Uterus (tissue), 4 donors: ENCODE data around the gene DMRTC2. TPM values are rescaled to one million over a fixed set of nuclear protein-coding genes. Genes with fewer than 3 reads are reported as not detected.

ENCODE experiments used
- DNase-seq, 2 donors: peaks; one replicate each; pipeline ENCODE4 v3.0.0-alpha.2; 2019 to 2020
- H3K27ac ChIP-seq, 2 donors: fragments of 200-600 bp; sonication (generic); 1 replicate in 1 of 2; 2 replicates in 1 of 2; pipeline ENCODE4 v1.5.1; 2016 to 2018
- H3K27me3 ChIP-seq, 2 donors: fragments of 200-600 bp; sonication (generic); one replicate each; pipeline ENCODE4 v1.5.1; 2018 to 2019; ENCODE audit warnings: control low read depth in 1 of 2
- H3K36me3 ChIP-seq, 2 donors: fragments of 200-600 bp; sonication (generic); one replicate each; pipeline ENCODE4 v1.5.1; 2019; ENCODE audit warnings: control low read depth in 1 of 2
- H3K4me1 ChIP-seq, 2 donors: fragments of 200-600 bp; sonication (generic); one replicate each; pipeline ENCODE4 v1.5.1; 2018 to 2019; ENCODE audit warnings: control low read depth in 1 of 2
- H3K4me3 ChIP-seq, 2 donors: fragments of 200-600 bp; sonication (generic); 1 replicate in 1 of 2; 2 replicates in 1 of 2; pipeline ENCODE4 v1.5.1; 2018 to 2019; ENCODE audit warnings: mild to moderate bottlenecking in 1 of 2
- H3K9me3 ChIP-seq, 2 donors: fragments of 200-600 bp; sonication (generic); one replicate each; pipeline ENCODE4 v1.5.1; 2019; ENCODE audit warnings: control low read depth in 1 of 2
- POLR2A ChIP-seq, 2 donors: fragments of 450-650 bp; IDR thresholded peaks; one replicate each; pipeline ENCODE4 v1.6.1; 2016; ENCODE audit warnings: antibody characterized with exemption in 2 of 2, mild to moderate bottlenecking in 1 of 2, moderate library complexity in 1 of 2
- intact Hi-C: fragments of 100-400 bp; cut with DNase I; formaldehyde crosslinking; loops from one replicate; pipeline ENCODE4 v1.15.1; 2023; ENCODE audit warnings: low total_unique reads
- total RNA-seq, 4 donors: library from RNA; depleted of rRNA in 3 of 4; stranded (reverse); fragments of >200 nt in 3 of 4; gene quantifications; one replicate each; pipeline versions ENCODE4 v1.1.0 to v1.2.4, GENCODE V29; 2014 to 2023
- TF ChIP-seq, protein P1 (sequence below), 4 experiments: fragments of 200-600 bp in 2 of 4; fragments of 450-650 bp in 2 of 4; sonication (generic) in 2 of 4; IDR thresholded peaks; one replicate each; pipeline ENCODE4 v1.5.1; 2016 to 2019; ENCODE audit warnings: antibody characterized with exemption in 4 of 4, mild to moderate bottlenecking in 2 of 4, moderate library complexity in 1 of 4
- donor health status: DM: yes; HTN: yes; CAD: no.

The DMRTC2 gene
- under 1 TPM in 1 of 4 donors, not detected in 3; 0.14 TPM for total RNA-seq

DNA sequence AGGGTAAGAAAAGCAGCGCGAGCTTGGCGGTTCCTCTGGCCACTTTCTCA lies at the start of gene DMRTC2:
TSS of gene DMRTC2 (plus strand) at position 42 of the 50 bp plus-strand sequence. CDS start 2,387 bp downstream, outside the sequence.
- Histone ChIP-seq H3K4me1 (no peaks in the 10 kb centered on the region), H3K36me3 (no peaks in the 10 kb centered on the region), H3K27ac (no peak within 1 kb of the TSS), H3K4me3 (no peak within 1 kb of the TSS), H3K9me3 (no peaks in the 10 kb centered on the region), H3K27me3 (no peaks in the 10 kb centered on the region)
- TF ChIP-seq POLR2A (IDR thresholded peaks at IDR 0.05) = no peak
- TF ChIP-seq, protein P1, sequence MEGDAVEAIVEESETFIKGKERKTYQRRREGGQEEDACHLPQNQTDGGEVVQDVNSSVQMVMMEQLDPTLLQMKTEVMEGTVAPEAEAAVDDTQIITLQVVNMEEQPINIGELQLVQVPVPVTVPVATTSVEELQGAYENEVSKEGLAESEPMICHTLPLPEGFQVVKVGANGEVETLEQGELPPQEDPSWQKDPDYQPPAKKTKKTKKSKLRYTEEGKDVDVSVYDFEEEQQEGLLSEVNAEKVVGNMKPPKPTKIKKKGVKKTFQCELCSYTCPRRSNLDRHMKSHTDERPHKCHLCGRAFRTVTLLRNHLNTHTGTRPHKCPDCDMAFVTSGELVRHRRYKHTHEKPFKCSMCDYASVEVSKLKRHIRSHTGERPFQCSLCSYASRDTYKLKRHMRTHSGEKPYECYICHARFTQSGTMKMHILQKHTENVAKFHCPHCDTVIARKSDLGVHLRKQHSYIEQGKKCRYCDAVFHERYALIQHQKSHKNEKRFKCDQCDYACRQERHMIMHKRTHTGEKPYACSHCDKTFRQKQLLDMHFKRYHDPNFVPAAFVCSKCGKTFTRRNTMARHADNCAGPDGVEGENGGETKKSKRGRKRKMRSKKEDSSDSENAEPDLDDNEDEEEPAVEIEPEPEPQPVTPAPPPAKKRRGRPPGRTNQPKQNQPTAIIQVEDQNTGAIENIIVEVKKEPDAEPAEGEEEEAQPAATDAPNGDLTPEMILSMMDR (IDR thresholded peaks at IDR 0.05) = no peak
- DNase-seq = no peak
- intact Hi-C loops = no loop called here

DNA sequence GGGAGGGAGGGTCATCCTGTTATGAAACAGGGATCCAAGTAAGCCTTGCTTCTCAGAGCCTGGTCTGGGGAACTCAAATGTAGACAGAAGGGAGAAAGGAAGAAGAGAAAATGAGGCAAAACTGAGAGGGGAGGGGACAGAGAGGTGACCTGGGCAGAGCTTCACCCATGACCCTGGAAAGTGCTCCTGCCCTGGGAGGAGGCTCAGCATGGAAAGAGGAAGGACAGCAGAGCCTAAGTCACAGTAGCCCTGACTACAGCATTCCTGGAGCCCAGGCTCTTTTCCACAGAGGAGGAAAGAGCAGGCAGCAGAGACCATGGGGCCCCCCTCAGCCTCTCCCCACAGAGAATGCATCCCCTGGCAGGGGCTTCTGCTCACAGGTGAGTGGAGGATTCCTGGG lies 48.5 kb upstream of the DMRTC2 start, which contains the start of gene CEACAM3:
TSS of gene CEACAM3 (plus strand) at position 226 of the 400 bp plus-strand sequence. CDS start at position 317, 91 bp downstream.
- intact Hi-C loops = no loop called here

DNA sequence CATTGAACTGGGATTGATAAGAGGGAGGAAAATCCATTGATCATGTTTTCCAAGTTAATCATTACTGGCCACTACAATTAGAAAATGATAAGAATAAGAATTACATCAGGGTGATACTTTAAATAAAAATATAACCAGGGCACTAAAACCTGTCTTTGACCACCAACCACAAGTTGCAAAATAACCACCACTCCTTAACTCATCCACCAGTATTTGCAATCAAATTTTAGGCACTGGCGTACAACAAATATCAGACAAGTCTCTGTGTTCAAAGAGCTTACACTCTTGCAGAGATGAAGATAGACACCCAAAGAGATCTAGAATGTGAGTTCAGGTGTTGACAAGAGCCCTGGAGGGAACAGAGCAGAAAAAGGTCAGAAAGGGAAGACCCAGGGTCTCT lies 47.9 kb upstream of the DMRTC2 start:
- Histone ChIP-seq H3K36me3 (no peaks in the 10 kb centered on the region), H3K9me3 (no peaks in the 10 kb centered on the region), H3K27ac (no peak overlapping the region), H3K27me3 (no peaks in the 10 kb centered on the region), H3K4me3 (no peak overlapping the region), H3K4me1 (no peaks in the 10 kb centered on the region)
- DNase-seq = no peak
- TF ChIP-seq POLR2A (IDR thresholded peaks at IDR 0.05) = no peak
- TF ChIP-seq, protein P1 (IDR thresholded peaks at IDR 0.05) = no peak
- intact Hi-C loops = no loop called here

More for the DNA sequence above, 48.5 kb upstream of the DMRTC2 start, which contains the start of gene CEACAM3:
- Histone ChIP-seq H3K4me1 (no peaks in the 10 kb centered on the region), H3K36me3 (no peaks in the 10 kb centered on the region), H3K27ac (no peak within 1 kb of the TSS), H3K27me3 (no peaks in the 10 kb centered on the region), H3K9me3 (no peaks in the 10 kb centered on the region), H3K4me3 (no peak within 1 kb of the TSS)
- DNase-seq = no peak
- TF ChIP-seq, protein P1 (IDR thresholded peaks at IDR 0.05) = no peak
- TF ChIP-seq POLR2A (IDR thresholded peaks at IDR 0.05) = no peak

DNA sequence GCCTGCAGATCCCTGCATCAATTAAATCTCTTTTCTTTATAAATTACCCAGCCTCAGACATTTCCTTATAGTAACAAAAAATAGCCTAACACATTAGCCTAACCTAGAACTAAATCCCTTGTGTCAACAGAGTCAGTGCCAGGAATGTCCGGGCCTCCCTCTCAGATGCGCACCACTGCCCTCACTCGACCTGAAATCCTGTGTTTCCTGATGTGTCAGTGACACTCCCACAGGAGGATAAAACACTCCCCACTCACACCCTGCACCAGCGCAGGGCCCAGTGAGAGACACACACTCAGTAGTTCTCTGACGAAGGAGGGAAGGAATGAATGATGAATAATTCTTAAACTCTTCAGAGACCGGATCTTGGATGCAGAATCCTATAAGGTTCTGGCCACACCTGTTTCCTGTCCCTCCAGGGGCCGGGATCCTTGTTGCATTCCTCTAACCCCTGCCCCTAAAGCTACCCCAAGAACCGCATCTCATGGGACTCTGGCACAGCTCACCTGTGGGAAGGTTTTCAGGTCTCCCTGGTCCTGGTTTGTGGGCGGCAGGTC lies 45.3 kb upstream of the DMRTC2 start:
- Histone ChIP-seq H3K4me3 (no peak overlapping the region), H3K4me1 (no peaks in the 10 kb centered on the region), H3K36me3 (no peaks in the 10 kb centered on the region), H3K9me3 (no peaks in the 10 kb centered on the region), H3K27ac (no peak overlapping the region), H3K27me3 (no peaks in the 10 kb centered on the region)
- TF ChIP-seq, protein P1 (IDR thresholded peaks at IDR 0.05) = no peak
- no peak for TF ChIP-seq POLR2A (IDR thresholded peaks at IDR 0.05)
- DNase-seq = no peak
- intact Hi-C loops = no loop called here

DNA sequence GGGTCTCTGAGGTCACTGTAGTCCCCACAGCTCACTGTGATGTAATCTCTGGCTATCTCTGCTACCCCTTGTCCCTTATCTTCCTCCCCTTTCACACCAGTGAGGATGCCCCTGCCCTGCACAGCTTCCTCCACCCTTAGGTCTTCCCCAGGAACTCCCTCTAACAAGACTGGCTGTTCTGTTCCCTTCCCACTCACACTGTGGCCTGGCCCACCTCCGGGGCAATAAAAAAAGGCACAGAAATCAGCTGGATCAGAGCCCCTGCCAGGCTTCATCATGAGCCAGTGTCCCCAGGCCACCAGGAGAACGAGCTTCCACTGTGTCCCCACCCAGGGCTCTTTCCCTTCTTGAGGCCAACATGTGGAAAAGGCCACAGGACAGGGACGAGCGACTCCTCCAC lies 43.8 kb upstream of the DMRTC2 start:
- no peaks in the 10 kb centered on the region for H3K36me3 ChIP-seq
- no peak overlapping the region for H3K4me3 ChIP-seq
- no peak overlapping the region for H3K27ac ChIP-seq
- no peaks in the 10 kb centered on the region for H3K9me3 ChIP-seq
- H3K4me1 ChIP-seq = no peaks in the 10 kb centered on the region
- no peaks in the 10 kb centered on the region for H3K27me3 ChIP-seq
- DNase-seq = no peak
- intact Hi-C loops = no loop called here
- TF ChIP-seq, protein P1 (IDR thresholded peaks at IDR 0.05) = no peak
- no peak for TF ChIP-seq POLR2A (IDR thresholded peaks at IDR 0.05)
